Globus pallidus (tissue), 1 donor: ENCODE results near the gene LRRC51.

Source experiments
- DNase-seq: peaks from one replicate; pipeline ENCODE4 v3.0.0-alpha.2; 2015; ENCODE audit warnings: low spot score

LRRC51 gene

DNA sequence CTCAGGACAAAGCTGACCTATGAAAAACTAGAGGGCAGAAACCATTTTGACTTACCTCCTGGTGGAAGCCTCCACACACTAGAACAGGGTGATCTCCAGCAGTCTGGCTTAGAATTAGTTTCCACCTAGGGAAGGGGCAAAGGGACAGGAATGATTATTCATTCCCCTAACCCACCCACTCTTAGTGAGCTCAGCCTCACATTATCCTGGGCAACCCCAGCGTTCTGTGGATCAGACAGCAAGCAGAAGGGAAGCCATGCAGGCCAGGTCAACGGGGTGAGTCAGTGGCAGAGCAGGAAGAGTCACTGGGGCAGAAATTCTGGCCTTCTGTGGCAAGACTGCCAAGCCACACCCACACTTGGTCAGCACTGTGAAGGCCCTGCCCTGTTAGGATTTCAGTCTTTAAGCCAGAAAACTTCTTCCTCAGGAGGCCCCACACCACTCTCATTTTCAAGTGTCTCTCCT lies 10.8 kb upstream of the LRRC51 start:
- DNase-seq = peak; percentile 49

DNA sequence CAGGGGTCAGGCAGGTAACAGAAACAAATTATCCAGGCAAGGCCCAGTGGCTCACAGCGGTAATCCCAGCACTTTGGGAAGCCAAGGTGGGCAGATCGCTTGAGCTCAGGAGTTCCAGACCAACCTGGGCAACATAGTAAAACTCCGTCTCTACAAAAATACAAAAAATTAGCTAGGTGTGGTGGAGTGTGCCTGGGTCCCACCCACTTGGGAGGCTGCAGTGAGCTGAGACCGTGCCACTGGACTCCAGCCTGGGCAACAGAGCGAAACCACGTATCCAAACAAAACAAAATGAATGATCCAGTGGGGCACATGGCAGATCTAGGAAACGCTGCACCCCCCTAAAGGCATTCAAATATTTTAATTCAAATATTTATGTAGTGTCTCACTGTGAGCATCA lies 10.2 kb upstream of the LRRC51 start:
- DNase-seq = no peak

DNA sequence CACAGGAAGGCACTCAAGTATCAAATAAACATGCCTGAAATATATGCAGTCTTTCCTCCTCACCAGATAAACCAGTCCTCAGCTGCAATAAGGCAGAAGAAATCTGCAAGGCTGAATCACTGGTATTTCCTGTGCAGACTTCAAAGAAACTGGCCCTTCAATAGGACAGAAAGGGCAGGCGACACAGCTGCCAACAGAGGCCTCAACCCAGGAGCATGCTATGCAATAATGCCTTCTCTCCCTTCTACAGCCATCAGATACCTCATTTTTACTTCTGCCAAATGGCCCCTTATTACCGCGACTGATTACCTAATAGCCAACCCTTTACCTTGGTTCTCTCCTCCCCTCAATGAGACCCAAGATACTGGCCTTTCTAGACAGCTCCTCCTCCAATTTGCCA lies 8.3 kb upstream of the LRRC51 start:
- no peak for DNase-seq

DNA sequence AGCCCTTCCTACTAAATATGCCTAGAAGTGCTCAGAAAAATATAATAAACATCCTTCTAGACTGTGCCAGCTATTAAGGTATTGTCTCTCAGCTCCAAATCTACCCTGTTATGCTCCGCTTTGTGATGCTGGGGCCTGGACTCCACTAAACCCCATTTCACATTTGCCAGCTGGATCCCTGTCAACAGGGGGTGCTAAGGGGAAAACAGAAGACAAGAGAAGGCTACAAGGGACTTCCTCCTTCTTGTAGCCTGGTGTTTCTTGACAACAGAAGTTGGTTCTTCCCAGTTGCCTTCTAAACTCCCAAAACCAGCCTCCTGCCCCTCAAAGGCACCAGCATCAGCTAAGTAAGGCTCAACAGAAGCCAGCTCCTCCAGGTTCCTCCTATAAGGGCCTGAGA lies 5.5 kb upstream of the LRRC51 start:
- no peak for DNase-seq

DNA sequence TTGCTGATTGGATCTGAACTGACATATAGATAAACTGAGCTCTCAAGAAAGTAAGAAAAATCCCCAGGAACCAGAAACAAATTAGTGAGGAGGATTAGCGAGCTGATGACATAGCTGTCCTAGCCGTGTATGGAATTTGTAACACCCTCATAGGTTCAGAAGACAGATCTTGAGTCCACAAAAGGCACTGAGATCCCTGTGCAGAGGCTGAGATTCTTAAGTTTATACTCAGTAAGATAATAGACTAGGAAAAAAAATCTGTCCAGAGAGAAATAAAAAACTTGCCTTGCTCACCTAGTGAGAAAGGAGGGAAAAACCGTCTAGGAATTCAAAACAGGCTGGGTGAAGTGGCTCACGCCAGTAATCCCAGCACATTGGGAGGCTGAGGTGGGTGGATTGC lies 4.9 kb upstream of the LRRC51 start:
- DNase-seq = no peak

DNA sequence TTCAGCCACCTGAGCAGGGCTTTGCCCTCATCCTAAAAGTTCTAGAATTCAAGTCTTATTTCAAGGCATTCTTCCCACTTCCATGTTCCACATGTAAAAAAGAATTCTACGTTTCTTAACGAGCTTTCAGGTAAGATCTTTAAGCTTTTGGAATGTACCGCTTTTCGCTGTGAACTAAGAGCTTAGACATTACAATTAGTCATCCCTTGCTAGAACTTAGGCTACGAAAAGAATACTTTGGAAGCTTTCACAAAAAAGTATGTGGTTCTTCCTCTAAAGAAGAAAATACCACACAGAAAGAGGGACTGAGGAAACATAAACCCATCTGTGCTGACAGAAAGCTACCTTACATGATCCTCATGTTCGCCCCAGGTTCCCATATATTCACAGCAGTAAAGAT lies 2.2 kb upstream of the LRRC51 start:
- no peak for DNase-seq

DNA sequence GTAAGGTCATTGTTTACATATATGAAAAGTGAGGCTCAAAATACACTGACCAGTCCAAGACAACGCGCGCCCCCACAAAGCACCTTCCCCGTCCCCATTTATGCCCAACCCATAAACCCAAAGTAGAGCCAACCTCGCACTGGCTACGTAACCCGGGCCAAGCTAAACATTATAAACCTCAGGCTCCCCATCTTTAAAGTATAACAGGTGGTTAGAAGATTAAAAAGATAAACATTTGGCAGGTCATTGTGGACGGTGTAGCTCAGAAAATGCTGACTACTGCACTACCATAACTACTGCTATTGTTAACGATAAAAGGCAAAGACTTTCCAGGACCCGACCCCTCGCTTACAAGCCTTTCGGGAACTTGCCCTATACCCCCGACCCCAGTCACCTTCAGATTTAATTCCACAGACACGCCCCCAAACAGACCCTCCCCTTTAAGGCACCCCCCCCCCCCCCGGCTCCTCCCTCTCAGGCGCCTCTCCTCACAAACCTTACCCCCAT lies 778 bp upstream of the LRRC51 start:
- DNase-seq = no peak

DNA sequence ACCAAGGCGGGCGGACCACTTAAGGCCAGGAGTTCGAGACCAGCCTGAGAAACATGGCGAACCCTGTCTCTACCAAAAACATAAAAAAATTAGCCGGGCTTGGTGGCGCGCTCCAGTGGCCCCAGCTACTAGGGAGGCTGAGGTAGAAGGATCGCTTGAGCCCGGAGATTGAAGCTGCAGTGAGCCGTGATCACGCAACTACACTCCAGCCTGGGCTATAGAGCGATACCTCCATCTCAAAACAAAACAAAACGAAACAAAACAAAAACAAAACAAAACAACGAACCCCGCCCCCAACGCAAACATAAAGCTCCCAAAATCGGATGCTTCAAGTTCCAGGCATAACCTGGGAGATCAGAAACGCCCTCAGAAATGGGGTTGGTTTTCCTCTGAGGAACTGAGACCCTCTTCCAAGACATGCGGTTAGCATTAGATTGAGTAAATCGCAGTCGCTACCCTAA lies 564 bp downstream of the LRRC51 start:
- DNase-seq = no peak

DNA sequence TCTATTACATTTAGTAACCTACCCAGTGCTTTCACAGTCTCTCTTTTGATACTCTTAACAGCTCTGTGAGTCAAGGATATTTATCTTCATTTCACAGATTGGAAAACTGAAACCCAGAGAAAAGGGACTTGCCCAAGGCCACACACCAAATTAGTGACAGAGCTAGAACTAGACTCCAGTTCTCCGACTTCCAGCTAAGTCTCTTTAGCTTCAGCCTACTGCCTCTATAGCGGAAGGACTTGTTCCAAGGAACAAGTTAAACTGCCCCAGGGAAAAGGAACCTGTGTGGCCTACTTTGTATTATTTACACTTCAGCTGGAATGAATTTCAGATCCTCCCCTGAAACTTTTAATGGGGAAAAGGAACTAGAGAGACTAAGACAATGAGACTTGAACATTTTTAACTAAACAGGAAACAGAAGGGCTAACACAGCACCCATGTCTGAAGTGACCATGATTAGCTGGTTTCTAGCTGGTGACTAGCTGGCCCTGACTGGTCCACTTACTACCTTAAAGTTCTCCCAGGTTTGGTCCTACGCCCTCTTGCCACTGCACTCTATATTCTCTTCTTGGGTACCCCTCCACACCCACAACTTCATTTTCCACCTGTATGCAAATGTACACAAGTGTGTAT lies 1.3 kb downstream of the LRRC51 start:
- DNase-seq = no peak

DNA sequence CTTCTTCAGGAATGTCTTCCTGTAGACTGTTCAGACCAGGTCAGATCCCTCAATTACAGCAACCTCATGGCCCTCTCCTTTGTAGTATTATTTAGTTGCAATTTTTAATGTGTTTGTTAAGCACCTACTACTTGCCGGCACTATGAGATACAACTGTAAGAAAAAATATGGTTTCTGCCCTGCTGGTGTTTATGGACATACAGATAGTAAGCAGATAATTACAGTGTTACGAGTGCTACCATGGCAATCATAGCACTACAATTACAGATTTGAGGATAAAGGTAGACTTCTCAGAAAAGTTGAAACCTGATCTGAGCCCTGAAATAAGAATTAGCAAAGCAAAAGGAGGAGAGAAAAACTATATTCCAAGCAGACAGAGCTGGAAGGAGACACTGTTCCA lies 2.8 kb downstream of the LRRC51 start:
- no peak for DNase-seq

DNA sequence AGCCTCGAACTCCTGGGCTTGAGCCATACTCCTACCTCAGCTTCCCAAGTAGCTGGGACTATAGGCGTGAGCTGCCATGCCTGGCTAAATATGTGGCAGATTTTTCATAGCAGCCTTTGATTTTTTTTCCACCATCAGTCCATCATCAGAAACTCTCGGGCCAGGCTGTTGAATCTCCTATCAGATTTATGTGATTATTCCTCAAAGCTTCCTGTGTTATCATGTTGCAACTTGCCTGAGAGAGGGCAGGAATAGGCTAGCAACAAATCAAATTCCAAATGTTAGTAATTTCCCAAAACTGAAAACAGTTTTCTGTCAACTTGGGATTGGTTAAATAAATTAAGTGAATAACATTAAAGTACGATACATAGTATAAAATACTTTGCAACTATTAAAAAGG lies 3.4 kb downstream of the LRRC51 start:
- DNase-seq = no peak

DNA sequence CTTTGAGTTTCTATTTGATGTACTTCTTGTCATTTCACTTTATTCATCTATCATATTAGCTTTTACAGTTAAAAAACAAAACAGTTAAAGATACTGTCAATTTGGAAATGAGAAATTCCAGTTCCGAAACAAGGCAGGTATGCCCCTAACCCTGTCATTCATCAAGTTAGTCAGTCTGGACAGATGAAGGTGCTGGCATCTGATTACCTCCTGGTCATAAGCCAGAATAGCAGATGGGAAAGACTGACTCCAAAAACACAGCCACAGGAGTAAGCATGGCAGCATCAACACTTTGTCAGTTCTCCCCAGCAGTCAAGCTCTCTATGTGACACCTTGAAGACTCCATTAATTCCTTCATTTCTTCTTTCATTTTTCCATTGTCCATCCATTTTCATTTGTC lies 4.3 kb downstream of the LRRC51 start:
- no peak for DNase-seq

DNA sequence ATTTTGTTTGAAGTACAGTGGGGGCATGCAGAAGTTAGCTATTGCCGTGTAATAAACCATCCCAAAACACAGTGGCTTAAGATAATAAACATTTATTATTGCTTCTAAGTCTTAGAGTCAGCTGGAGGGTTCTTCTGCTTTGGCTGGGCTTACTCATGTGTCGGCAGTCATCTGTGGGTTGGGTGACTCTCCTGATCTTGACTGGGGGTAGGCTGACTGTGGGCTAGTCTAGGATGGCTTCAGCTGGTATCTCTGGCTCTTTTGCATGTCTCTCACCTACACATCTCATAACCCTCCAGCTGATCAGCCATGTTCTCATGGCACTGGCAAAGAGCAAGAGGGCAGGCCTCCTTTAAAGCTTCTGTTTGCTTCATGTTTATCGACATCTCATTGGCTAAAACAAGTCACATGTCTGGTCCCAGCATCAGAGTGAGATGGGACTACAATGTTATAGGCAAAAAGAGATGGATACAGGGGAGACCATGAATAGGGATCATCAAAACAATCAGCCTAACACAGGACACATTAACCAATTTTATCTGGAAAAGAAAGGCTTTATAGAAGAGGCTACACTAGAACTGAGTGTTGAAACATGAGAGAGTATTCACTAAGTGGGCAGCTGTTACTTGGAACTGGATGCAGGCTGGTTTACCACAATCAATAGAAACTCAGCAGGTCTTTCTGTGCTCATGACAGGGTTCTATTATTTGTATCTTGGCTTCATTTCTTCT lies 5.1 kb downstream of the LRRC51 start:
- peak; percentile 91 for DNase-seq

DNA sequence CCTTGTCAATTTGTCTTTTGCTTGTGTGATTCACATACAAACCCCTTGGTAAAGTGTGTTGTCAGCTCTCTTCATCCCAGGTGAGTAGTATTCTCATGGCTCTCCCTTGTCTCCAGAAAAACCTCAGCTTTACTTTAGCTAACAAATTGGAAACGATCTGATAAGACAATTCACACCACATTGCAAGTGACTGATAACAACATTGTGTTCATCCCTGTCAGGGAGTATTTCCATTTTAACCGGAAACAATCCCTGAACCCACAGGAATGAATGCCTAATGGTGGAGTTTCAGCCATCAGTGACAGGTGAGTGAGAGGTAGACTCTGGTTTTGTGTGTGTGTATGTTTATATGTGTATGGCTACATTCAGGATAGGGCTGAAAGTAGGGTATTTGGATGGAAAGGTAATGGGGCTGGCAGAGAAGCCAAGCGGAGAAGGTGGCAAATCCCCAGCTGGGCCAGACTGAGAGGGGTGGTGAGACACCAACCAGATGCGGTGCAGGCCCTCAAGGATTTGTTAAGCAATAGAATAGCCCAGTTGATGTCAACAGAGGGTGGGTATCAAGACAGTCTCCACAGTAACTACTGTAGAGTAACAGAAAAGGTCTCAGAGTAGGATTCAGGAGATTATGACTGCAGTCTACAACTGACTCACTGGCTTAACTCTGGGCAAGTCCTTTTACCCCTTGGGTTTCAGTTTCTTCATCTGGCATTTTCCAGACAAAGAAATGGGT lies 7.6 kb downstream of the LRRC51 start:
- no peak for DNase-seq

DNA sequence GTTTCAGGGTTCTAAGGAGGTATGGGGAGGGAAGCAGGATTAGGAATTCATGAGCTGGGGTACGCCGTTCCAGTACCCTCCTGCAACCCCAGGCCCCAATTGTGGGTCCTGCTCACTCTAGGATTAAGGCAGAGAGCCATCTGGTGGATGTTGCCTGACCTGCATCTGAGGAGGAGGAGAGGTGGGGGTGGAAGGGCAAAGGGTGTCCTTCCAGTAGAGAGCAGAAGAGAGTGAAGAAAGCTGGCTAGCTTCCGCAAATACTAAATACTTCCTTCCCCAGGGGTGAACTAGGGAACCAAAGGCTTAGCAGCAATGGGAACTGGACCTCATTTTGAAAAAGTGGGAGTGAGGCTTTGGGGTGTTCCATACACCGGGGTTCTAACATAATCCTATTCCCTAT lies 10.6 kb downstream of the LRRC51 start:
- peak; percentile 78 for DNase-seq

DNA sequence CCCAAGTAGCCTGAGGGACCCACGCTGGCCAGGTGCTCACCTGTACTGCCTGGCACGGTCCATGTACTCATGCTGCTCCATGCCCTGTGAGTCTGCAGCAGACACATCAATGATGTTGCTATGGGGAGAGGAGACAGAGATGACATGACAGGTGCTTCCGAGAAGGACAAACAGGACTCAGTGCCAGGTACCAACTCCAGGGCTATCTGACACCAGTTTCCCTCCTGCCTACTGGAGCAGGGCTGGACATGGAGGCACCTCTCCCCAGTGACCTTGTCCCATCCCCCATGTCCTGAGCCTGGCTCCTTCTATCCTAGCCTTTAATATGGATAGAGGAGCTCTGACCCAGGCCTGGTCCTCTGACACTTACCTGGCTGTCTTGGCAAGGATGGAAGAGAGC lies 18.1 kb downstream of the LRRC51 start:
- no peak for DNase-seq

DNA sequence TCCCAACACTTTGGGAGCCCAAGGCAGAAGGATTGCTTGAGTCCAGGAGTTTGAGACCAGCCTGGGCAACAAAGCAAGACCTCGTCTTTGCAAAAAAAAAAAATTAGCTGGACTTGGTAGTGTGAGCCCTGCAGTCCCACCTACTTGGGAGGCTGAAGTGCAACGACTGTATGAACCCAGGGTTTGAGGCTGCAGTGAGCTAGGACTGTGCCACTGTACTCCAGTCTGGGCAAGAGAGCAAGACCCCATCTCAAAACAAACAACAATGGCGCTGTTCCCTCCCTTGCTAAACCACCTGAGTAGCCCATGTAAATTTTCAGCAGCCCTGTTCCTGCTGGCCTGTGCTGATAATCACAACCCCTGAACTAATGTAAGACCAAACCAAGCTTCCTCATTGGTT lies 19.4 kb downstream of the LRRC51 start:
- DNase-seq = no peak

DNA sequence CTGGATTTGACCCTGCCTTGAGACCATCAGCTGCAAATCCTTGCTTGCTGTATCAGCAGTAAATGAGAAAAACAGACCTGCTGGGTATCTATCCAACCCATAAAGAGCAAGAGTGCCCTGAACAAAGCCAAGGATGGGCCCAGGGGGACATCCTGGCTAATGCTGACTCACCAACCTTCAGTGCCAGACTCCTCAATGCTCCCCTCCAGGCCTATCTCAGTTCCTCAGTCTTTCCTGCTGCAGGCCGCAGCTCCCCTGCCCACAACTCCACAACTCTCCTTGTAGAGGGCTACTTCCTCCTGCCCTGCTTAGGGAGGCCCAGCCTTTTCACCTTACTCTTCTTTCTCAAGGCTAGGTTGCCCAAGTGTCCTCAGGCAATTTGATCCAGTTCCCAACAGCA lies 19.8 kb downstream of the LRRC51 start:
- no peak for DNase-seq

DNA sequence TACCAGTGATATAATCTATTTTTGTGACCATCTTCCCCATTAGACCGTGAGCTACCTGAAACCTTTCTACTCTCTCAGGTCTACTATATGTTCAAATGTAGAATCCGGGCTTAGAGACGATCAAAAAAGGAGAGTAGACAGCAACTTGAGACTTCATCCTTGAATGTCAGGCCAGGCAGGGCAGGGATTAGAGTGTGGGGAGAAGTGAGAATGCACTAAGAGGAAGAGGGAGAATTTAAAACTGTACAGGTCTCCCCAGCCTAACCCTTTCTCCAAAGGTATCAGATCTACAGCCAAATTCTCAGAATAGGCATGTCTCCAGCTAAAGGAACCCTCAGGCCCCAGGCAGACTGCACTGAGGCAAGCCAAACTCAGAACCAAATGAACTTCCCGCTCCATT lies 21.5 kb downstream of the LRRC51 start:
- no peak for DNase-seq

DNA sequence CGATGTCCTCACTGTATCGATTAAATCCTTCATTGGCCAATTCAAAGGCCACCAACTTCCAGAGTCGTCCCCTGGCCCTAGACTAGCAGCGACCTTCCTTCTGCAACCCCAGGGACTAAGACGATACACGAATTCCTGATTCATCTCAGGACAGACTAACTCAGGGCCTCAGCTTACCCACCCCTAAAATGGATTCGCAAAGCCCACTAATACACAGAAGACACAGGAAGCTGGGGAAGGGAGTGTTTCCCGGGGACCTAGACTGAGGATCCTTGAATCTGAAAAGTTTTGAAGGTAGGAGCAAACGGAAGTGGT lies 21.9 kb downstream of the LRRC51 start:
- DNase-seq = no peak

DNA sequence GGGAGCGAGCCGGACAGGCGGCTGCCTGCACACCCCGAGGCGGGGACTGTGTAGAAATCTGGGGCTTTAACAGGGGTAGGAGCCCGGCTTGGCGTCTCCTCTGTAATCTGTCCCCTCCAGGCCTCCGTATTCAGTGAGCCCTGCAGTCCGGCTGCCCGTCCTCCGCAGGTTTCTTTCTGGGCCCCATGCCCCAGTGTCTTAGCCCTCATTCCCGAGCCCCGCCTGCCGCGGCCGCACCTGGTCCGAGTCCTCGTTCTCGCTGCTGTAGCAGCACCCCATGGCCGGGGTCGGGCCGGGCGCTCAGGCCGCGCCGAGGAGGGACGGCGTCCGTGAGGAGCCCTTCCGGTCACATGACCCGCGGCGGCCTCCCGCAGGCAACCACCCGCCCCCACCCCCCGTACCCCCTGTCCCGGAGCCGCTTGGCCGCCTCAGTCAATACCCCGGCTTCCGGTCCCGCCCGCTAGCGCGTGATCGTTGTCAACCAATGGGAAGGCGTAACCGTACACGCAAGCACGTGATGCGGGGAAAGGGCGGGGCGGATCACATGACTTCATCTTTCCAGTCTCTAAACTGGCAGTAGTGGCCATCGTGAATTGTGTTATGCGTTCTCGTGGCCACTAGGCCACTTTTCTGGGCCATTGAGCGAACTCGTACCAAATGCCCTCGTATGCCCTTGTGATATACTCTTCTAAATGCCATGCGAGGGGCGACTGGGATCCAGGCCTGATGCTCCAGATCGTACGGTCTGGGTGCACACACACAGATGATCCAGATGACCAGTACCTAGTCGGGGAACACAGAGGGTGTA lies 22.5 kb downstream of the LRRC51 start, which contains the start of gene LAMTOR1:
TSS of gene LAMTOR1 (minus strand) at position 352 of the 808 bp plus-strand sequence. CDS start at position 279, 73 bp downstream.
- peak; percentile 98 for DNase-seq

DNA sequence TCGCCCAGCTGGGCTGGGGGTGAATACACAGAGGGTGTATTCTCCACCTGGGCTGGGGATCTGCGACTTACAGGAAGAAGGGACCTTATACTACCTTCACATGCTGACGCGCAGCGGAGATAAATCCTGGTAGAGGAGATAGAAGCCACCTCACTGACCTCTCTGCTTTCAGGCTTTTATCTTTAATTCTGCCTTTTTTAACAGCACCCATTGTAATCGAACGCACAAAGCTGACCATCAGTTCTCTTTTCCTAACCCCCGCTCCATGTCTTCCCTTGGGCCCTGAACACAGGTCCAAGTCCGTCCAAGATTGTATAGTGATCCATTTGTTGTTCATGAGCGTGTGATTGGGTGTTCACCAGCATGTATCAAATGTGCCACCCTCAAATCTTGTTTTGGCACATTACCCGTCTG lies 23.1 kb downstream of the LRRC51 start:
- DNase-seq = no peak
